ENCODE results near the gene ANAPC2. TPM values are rescaled to one million over a fixed set of nuclear protein-coding genes. Genes with fewer than 3 reads are reported as not detected.

Gene ANAPC2
- total RNA-seq, 1 donor from 2014 or later: 29.8 TPM

DNA sequence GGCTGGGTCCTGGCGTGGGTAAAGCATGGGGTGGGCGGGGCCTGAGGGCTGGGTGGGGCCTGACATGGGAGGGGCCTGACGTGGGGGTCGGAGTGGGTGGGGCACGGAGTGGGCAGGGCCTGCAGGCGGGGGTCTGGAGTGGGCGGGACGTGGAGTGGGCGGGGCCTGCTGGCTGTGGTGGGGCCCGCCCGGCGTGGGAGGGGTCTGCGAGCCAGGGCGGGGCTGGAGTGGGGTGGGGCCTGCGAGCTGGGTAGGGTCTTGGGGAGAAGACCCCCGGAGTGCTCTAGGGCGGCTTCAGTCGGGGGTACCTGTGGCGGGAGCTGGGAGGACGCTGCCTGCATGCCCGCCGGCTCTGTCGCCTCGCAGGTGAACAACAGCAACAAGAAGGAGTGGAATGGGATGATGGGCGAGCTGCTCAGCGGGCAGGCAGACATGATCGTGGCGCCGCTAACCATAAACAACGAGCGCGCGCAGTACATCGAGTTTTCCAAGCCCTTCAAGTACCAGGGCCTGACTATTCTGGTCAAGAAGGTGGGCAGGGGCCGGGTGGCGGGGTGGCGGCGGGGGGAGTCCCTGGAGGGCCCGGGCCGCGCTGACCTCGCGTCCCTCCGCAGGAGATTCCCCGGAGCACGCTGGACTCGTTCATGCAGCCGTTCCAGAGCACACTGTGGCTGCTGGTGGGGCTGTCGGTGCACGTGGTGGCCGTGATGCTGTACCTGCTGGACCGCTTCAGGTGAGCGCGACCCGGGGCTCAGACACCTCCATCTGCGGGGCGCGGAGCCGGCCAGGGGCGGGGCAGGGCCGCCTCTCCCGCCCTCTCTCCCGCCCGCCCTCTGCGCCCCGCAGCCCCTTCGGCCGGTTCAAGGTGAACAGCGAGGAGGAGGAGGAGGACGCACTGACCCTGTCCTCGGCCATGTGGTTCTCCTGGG lies 26.5 kb downstream of the ANAPC2 start:
- no peak for DNase-seq

DNA sequence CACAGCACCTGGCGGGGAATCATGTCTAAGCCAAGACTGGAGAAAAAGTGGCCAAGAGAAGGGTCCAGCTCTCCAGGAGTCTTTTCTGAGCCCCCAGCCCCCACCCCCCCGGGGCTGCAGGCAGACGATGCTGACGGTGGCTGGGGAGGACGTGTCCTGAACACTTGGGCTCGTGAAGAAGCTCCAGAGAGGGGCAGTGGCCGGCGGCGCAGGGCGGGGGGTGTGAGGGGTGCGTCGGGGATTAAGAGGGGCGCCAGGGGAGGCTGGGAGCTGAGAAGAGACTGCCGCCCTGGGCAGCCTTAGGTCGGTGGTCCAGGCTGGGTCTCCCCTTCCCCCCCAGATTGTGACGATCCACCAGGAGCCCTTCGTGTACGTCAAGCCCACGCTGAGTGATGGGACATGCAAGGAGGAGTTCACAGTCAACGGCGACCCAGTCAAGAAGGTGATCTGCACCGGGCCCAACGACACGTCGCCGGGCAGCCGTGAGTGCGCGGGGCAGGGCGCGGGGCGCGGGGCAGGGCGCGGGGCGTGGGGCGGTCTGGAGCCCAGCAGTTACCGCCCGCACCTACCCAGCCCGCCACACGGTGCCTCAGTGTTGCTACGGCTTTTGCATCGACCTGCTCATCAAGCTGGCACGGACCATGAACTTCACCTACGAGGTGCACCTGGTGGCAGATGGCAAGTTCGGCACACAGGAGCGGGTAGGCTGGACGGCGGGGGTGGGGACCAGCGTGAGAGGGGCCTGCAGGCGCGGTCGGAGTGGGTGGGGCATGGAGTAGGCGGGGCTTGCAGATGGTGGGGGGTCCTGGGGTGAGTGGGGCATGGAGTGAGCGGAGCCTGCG lies 27.4 kb downstream of the ANAPC2 start:
- no peak for DNase-seq

- no peak for DNase-seq
These were observed 28.3 kb downstream of the ANAPC2 start for GRCh38 chr9:137160054-137160425.

DNA sequence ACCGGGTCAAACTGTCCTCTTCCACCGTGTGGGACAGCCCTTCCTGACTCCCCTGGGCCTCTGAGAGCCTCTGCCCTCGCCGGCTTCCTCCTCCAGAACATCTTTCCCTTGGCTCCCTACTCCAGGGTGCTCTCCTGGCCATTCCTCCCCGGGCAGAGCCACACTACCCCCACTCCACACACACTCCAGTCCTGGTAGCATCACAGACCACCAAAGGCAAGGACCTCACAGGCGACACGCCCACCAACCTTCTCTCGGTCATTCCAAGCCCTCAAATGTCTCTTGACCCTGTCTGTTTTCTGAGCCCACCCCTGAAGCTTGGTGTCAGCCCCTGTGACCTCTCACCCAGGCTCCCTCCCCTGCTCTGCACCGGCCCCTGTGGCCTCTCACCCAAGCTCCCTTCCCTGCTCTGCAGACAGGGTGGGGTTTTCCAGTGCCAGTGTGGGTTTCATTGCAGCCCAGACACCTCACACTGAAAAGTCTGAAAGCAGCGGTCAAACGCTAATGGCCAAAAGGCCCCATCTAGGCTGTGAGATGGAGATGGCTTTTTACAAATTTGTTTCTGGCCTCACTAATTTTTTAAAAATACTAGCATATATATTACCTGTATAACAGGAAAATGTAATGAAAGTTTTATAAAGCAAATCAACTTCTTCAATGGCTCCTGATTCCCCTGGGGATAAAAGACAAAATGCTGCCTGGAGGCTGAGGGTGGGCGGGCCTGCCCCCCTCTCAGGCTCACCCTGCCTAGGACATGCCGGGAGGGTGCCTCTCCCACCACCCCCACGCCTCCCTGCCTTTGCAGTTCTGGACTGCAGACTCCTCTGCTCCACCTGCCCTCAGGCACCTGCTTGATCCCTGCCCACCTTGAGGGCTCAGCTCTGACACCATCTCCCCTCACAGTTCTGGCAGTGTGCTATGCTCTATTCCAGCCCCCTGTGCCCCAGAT lies 29.0 kb downstream of the ANAPC2 start:
- DNase-seq: no peak

DNA sequence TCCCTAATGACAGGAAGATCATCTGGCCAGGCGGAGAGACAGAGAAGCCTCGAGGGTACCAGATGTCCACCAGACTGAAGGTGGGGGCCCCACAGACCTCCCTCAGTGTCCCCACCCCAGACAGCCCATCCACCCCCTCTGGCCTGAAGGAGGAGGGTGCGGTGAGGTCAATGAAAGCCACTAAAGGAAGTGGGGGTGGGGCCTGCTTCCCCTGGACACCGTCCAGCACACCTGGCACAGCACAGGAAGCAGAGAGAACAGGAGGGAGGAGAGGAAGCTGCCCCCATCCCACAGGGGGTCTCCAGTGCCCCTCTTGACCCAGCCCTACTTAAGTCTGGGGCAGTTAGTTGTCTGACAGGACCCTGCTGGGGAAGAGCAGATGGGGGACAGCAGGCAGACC lies 29.7 kb downstream of the ANAPC2 start:
- DNase-seq: no peak

GRCh38 chr9:137157618-137158415 lies 30.5 kb downstream of the ANAPC2 start:
- no peak for DNase-seq

- no peak for DNase-seq
These were observed 31.6 kb downstream of the ANAPC2 start for GRCh38 chr9:137156567-137157375.

DNA sequence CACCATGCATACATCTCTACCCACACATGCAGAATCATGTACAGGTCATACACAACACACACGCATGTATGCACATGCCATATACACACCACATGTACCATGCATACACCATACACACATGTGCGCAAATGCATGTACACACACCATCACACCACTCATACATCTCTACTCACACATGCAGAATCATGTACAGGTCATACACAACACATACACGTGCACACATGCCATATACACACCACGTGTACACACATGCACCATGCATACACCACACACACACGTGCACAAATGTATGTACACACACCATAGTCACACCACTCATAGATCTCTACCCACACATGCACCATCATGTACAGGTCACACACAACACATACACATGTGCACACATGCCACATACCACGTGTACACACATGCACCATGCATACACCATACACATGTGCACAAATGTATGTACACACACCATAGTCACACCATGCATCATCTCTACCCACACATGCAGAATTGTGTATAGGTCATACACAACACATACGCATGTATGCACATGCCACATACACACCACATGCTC lies 35.4 kb downstream of the ANAPC2 start:
- no peak for DNase-seq

GRCh38 chr9:137150617-137151457 lies 37.5 kb downstream of the ANAPC2 start:
- no peak for DNase-seq

DNA sequence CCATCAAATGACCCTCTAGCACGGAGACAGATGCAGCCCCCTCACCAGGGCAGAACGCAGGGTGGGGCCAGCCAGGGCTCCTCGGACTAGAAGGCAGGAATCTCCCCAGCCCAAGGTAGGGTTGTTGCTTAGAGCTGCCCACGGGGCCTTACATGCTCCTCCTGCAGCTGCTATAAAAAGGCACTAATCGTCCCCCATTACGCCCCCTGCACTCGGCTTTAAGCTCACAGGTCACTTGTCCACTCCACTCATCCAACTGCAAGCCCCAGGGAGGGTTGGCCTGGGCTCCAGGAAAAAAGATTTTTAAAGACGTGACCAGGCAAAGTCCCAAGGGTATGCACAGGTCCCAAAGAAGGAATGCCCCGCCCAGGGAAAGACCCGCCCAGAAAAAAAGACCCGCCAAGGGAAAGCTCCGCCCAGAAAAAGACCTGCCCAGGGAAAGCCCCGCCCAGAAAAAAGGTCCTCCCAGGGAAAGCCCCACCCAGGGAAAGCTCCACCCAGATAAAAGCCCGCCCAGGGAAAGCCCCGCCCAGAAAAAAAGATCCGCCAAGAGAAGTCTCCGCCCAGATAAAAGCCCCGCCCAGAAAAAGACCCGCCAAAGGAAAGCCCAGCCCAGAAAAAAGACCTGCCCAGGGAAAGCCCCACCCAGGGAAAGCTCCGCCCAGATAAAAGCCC lies 38.3 kb downstream of the ANAPC2 start:
- DNase-seq: no peak

GRCh38 chr9:137149363-137149762 lies 39.0 kb downstream of the ANAPC2 start:
- no peak for DNase-seq

- no peak for DNase-seq
These were observed 39.7 kb downstream of the ANAPC2 start for GRCh38 chr9:137148661-137149060.

- DNase-seq: no peak
These were observed 40.1 kb downstream of the ANAPC2 start for GRCh38 chr9:137148242-137148641.

DNA sequence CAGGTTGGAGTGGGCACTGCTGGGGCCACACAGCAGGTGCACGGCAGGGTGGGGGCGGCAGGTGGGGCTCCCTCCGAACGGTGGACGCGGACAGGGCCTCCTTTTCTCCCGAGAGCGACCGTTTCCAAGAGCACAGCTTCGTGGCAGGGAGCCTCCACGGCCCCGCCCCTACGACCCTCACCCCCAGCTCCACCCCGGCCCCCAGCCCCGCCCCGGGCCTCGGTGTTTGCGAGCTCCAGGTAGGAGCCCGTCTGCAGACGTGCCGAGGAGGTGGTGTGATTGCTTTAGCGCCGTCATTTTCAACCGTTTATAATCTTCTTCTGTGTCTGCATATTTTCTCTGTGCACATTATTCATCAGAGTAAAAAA lies 40.6 kb downstream of the ANAPC2 start:
- DNase-seq: no peak

DNA sequence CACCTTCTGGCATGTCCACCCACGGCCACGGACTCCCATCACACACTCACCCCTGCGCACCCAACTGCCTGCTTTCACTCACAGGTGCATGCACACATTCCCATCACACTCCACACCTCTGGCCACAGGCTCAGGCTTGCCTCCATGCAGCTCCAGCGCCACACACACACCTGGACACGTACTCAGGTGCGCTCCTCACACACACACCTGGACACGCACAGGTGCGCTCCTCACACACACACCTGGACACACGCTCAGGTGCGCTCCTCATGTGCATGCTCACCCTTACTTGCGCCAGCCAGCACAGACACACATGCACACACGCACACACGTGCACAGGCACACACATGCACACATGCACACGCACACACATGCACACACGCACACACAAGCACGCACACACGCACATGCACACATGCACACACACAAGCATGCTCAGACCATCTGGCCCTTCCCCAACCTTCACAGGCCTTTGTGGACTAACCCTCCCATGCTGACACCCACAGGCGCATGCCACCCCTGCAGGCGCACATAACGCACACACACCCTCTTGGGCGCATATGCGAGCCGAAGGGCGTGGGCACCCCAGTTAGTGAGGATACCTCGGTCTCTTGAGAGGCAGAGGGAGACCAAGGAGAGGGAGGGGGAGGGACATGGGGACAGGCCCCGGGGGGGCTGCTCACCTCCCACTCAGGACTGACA lies 41.1 kb downstream of the ANAPC2 start:
- DNase-seq: no peak

DNA sequence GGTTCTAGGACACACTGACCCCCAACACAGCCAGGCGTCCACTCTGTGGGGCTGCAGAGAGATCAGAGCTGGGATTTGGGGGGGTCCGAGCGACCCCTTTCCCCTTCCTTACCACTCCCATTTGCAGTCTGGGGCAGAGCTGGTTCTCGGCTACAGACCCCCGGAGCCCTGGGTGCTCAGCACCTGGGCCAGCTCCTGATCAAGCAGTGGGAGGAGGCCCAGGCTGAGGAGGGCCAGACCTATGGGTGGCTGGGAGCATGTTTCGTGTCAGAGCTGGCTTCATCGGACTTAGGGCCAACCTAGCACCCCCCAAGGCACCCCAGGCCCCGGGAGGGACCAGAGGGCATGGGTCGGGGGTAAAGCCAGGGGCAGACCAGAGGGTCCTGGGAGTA lies 41.8 kb downstream of the ANAPC2 start:
- DNase-seq: no peak

- DNase-seq: no peak
These were observed 42.4 kb downstream of the ANAPC2 start for GRCh38 chr9:137145731-137146526.

Data from tongue (tissue), 2 donors.